ENCODE results near the gene LRRC3. TPM values are rescaled to one million over a fixed set of nuclear protein-coding genes. Genes with fewer than 3 reads are reported as not detected.

LRRC3 gene
- total and polyA plus RNA-seq, 4 donors = 3.0 to 14.2 (median 7.5) TPM

DNA sequence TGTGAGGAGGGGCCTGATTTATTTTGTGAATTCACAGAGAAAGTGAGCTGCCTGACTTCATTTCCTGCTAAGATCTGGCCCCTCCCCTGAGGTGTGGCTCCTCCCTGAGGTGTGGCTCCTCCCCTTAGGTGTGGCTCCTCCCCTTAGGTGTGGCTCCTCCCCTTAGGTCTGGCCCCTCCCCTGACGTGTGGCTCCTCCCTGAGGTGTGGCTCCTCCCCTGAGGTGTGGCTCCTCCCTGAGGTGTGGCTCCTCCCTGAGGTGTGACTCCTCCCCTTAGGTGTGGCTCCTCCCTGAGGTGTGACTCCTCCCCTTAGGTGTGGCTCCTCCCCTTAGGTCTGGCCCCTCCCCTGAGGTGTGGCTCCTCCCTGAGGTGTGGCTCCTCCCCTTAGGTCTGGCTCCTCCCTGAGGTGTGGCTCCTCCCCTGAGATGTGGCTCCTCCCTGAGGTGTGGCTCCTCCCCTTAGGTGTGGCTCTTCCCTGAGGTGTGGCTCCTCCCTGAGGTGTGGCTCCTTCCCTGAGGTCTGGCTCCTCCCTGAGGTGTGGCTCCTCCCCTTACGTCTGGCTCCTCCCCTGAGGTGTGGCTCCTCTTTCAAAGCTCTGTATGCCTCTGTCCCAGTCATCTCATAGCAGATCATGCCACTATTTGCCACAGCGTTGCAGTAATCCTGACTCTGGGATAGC lies 26.9 kb upstream of the LRRC3 start:
- WGBS = 23% methylated on average over 3 of the region's 3 CpGs
- Histone ChIP-seq H3K36me3 (ENCODE audit: control insufficient read depth in 4 of 4, insufficient read depth in 3 of 4, low read depth in 1 of 4, low read length in 3 of 4) (no peaks in the 10 kb centered on the region), H3K27ac (ENCODE audit: low read depth in 1 of 2, low read length in 2 of 2) (no peak overlapping the region), H3K9me3 (ENCODE audit: control insufficient read depth in 4 of 4, low read length in 3 of 4) (no peaks in the 10 kb centered on the region), H3K4me3 (ENCODE audit: low read depth in 1 of 3, low read length in 3 of 3) (no peak overlapping the region), H3K9ac (ENCODE audit: low read depth in 1 of 2, low read length in 2 of 2) (no peak overlapping the region), H3K27me3 (ENCODE audit: control insufficient read depth in 4 of 4, insufficient read depth in 4 of 4, low read length in 3 of 4) (no peaks in the 10 kb centered on the region), H3K4me1 (ENCODE audit: control insufficient read depth in 4 of 4, insufficient read depth in 4 of 4, low read length in 3 of 4) (no peaks in the 10 kb centered on the region)
- peak; percentile 85 for TF ChIP-seq SP1 (IDR thresholded peaks at IDR 0.05)
- no peak for TF ChIP-seq RAD21 (IDR thresholded peaks at IDR 0.05)
- no peak for DNase-seq (ENCODE audit: low spot score)

DNA sequence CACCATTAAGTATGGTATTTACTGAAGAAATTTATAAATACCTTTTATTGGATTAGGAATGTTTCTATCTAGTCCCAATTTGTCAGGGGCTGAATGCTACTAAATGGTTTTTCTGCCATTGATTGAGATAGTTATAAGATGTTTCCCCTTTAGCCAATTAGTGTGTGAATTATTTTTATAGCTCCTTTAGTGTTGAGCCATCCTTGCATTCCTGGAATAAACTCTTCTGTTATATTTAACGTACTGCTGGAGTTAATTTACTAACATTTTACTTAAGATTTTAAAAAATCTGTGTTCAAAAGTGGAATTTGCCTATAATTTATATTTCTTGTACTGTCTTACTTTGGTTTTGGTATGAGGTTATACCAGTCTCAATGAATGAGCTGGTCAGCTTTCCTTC lies 25.4 kb upstream of the LRRC3 start:
- Histone ChIP-seq H3K36me3 (ENCODE audit: control insufficient read depth in 4 of 4, insufficient read depth in 3 of 4, low read depth in 1 of 4, low read length in 3 of 4) (no peaks in the 10 kb centered on the region), H3K9me3 (ENCODE audit: control insufficient read depth in 4 of 4, low read length in 3 of 4) (no peaks in the 10 kb centered on the region), H3K9ac (ENCODE audit: low read depth in 1 of 2, low read length in 2 of 2) (no peak overlapping the region), H3K4me3 (ENCODE audit: low read depth in 1 of 3, low read length in 3 of 3) (no peak overlapping the region), H3K27ac (ENCODE audit: low read depth in 1 of 2, low read length in 2 of 2) (no peak overlapping the region), H3K27me3 (ENCODE audit: control insufficient read depth in 4 of 4, insufficient read depth in 4 of 4, low read length in 3 of 4) (no peaks in the 10 kb centered on the region), H3K4me1 (ENCODE audit: control insufficient read depth in 4 of 4, insufficient read depth in 4 of 4, low read length in 3 of 4) (no peaks in the 10 kb centered on the region)
- 73% methylated on average over 1 of the region's 1 CpG for WGBS
- TF ChIP-seq RAD21 (IDR thresholded peaks at IDR 0.05) (no peak), TAF1 (conservative IDR thresholded peaks at IDR 0.05) (no peak), JUND (IDR thresholded peaks at IDR 0.05) (no peak), GABPA (IDR thresholded peaks at IDR 0.05 in 1 of 2, conservative IDR thresholded peaks at IDR 0.05 in 1 of 2) (no peak), YY1 (IDR thresholded peaks at IDR 0.05) (no peak), FOXA2 (IDR thresholded peaks at IDR 0.05) (no peak), NR2F2 (IDR thresholded peaks at IDR 0.05) (no peak), RXRA (IDR thresholded peaks at IDR 0.05) (no peak), HNF4G (IDR thresholded peaks at IDR 0.05) (no peak), EGR1 (IDR thresholded peaks at IDR 0.05; ENCODE audit: low read depth in 2 of 2) (no peak)
- TF ChIP-seq, protein P1, sequence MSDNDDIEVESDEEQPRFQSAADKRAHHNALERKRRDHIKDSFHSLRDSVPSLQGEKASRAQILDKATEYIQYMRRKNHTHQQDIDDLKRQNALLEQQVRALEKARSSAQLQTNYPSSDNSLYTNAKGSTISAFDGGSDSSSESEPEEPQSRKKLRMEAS (IDR thresholded peaks at IDR 0.05) = no peak
- TF ChIP-seq, protein P2, sequence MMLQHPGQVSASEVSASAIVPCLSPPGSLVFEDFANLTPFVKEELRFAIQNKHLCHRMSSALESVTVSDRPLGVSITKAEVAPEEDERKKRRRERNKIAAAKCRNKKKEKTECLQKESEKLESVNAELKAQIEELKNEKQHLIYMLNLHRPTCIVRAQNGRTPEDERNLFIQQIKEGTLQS (IDR thresholded peaks at IDR 0.05) = no peak
- TF ChIP-seq, protein P3, sequence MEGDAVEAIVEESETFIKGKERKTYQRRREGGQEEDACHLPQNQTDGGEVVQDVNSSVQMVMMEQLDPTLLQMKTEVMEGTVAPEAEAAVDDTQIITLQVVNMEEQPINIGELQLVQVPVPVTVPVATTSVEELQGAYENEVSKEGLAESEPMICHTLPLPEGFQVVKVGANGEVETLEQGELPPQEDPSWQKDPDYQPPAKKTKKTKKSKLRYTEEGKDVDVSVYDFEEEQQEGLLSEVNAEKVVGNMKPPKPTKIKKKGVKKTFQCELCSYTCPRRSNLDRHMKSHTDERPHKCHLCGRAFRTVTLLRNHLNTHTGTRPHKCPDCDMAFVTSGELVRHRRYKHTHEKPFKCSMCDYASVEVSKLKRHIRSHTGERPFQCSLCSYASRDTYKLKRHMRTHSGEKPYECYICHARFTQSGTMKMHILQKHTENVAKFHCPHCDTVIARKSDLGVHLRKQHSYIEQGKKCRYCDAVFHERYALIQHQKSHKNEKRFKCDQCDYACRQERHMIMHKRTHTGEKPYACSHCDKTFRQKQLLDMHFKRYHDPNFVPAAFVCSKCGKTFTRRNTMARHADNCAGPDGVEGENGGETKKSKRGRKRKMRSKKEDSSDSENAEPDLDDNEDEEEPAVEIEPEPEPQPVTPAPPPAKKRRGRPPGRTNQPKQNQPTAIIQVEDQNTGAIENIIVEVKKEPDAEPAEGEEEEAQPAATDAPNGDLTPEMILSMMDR (IDR thresholded peaks at IDR 0.05; ENCODE audit: low read depth, low read length, missing input control) = no peak
- TF ChIP-seq, protein P4, sequence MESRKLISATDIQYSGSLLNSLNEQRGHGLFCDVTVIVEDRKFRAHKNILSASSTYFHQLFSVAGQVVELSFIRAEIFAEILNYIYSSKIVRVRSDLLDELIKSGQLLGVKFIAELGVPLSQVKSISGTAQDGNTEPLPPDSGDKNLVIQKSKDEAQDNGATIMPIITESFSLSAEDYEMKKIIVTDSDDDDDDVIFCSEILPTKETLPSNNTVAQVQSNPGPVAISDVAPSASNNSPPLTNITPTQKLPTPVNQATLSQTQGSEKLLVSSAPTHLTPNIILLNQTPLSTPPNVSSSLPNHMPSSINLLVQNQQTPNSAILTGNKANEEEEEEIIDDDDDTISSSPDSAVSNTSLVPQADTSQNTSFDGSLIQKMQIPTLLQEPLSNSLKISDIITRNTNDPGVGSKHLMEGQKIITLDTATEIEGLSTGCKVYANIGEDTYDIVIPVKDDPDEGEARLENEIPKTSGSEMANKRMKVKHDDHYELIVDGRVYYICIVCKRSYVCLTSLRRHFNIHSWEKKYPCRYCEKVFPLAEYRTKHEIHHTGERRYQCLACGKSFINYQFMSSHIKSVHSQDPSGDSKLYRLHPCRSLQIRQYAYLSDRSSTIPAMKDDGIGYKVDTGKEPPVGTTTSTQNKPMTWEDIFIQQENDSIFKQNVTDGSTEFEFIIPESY (IDR thresholded peaks at IDR 0.05) = no peak
- DNase-seq (ENCODE audit: low spot score) = no peak

DNA sequence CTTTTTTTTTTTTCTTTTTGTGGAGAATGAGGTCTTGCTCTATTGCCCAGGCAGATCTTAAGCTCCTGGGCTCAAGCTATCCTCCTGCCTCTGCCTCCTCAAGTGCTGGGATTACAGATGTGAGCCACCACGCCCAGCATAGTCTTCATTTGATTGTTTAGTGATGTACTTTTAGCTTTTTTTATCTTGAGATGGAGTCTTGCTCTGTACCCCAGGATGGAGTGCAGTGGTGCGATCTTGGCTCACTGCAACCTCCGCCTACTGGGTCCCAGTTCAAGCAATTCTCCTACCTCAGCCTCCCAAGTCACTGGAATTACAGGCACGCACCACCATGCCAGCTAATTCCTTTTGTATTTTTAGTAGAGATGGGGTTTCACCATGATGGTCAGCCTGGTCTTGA lies 24.0 kb upstream of the LRRC3 start:
- no peak overlapping the region for H3K4me3 ChIP-seq (ENCODE audit: low read depth in 1 of 3, low read length in 3 of 3)
- no peaks in the 10 kb centered on the region for H3K4me1 ChIP-seq (ENCODE audit: control insufficient read depth in 4 of 4, insufficient read depth in 4 of 4, low read length in 3 of 4)
- H3K36me3 ChIP-seq (ENCODE audit: control insufficient read depth in 4 of 4, insufficient read depth in 3 of 4, low read depth in 1 of 4, low read length in 3 of 4) = no peaks in the 10 kb centered on the region
- no peaks in the 10 kb centered on the region for H3K27me3 ChIP-seq (ENCODE audit: control insufficient read depth in 4 of 4, insufficient read depth in 4 of 4, low read length in 3 of 4)
- WGBS = 89% methylated on average over 4 of the region's 4 CpGs
- no peaks in the 10 kb centered on the region for H3K9me3 ChIP-seq (ENCODE audit: control insufficient read depth in 4 of 4, low read length in 3 of 4)
- DNase-seq (ENCODE audit: low spot score) = no peak
- no peak overlapping the region for H3K9ac ChIP-seq (ENCODE audit: low read depth in 1 of 2, low read length in 2 of 2)
- no peak overlapping the region for H3K27ac ChIP-seq (ENCODE audit: low read depth in 1 of 2, low read length in 2 of 2)
- no peak for TF ChIP-seq TAF1 (conservative IDR thresholded peaks at IDR 0.05)
- TF ChIP-seq HNF4G (IDR thresholded peaks at IDR 0.05) = no peak
- TF ChIP-seq GABPA (IDR thresholded peaks at IDR 0.05 in 1 of 2, conservative IDR thresholded peaks at IDR 0.05 in 1 of 2) = no peak
- TF ChIP-seq JUND (IDR thresholded peaks at IDR 0.05) = no peak
- TF ChIP-seq, protein P1 (IDR thresholded peaks at IDR 0.05) = no peak
- TF ChIP-seq, protein P5, sequence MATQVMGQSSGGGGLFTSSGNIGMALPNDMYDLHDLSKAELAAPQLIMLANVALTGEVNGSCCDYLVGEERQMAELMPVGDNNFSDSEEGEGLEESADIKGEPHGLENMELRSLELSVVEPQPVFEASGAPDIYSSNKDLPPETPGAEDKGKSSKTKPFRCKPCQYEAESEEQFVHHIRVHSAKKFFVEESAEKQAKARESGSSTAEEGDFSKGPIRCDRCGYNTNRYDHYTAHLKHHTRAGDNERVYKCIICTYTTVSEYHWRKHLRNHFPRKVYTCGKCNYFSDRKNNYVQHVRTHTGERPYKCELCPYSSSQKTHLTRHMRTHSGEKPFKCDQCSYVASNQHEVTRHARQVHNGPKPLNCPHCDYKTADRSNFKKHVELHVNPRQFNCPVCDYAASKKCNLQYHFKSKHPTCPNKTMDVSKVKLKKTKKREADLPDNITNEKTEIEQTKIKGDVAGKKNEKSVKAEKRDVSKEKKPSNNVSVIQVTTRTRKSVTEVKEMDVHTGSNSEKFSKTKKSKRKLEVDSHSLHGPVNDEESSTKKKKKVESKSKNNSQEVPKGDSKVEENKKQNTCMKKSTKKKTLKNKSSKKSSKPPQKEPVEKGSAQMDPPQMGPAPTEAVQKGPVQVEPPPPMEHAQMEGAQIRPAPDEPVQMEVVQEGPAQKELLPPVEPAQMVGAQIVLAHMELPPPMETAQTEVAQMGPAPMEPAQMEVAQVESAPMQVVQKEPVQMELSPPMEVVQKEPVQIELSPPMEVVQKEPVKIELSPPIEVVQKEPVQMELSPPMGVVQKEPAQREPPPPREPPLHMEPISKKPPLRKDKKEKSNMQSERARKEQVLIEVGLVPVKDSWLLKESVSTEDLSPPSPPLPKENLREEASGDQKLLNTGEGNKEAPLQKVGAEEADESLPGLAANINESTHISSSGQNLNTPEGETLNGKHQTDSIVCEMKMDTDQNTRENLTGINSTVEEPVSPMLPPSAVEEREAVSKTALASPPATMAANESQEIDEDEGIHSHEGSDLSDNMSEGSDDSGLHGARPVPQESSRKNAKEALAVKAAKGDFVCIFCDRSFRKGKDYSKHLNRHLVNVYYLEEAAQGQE (IDR thresholded peaks at IDR 0.05) = no peak
- TF ChIP-seq HNF4A (conservative IDR thresholded peaks at IDR 0.05) = no peak
- no peak for TF ChIP-seq FOXA1 (IDR thresholded peaks at IDR 0.05)
- TF ChIP-seq RAD21 (IDR thresholded peaks at IDR 0.05) = no peak
- TF ChIP-seq NR2F2 (IDR thresholded peaks at IDR 0.05) = no peak
- TF ChIP-seq YY1 (IDR thresholded peaks at IDR 0.05) = no peak
